Psoas muscle (tissue), 8 donors: ENCODE measurements around the gene USP4. TPM values are rescaled to one million over a fixed set of nuclear protein-coding genes. Genes with fewer than 3 reads are reported as not detected.

Source experiments
- ATAC-seq, 4 donors: fragments of 200-7000 bp; cut with Tn5 transposase; one replicate each; pipeline ENCODE4 v1.9.1; 2020; ENCODE audit warnings: moderate library complexity in 3 of 4, mild to moderate bottlenecking in 2 of 4
- DNase-seq, 2 donors: peaks; one replicate each; pipeline ENCODE4 v3.0.0-alpha.2; 2020
- H3K27ac ChIP-seq: fragments of 200-600 bp; one replicate; pipeline ENCODE4 v1.8.0; 2022
- H3K27me3 ChIP-seq, 3 donors: fragments of 200-600 bp in 1 of 3; one replicate each; pipeline versions ENCODE4 v1.6.1 to v1.8.0; 2013 to 2022; ENCODE audit warnings: low read length in 2 of 3, mild to moderate bottlenecking in 2 of 3, moderate library complexity in 1 of 3; ENCODE audit not compliant: insufficient read depth in 3 of 3
- H3K36me3 ChIP-seq, 2 donors: fragments of 200-600 bp in 1 of 2; one replicate each; pipeline versions ENCODE4 v1.6.1 to v1.8.0; 2013 to 2022; ENCODE audit warnings: low read depth in 1 of 2, mild to moderate bottlenecking in 1 of 2, moderate library complexity in 1 of 2; ENCODE audit not compliant: insufficient read depth in 1 of 2
- H3K4me1 ChIP-seq: fragments of 200-600 bp; one replicate; pipeline ENCODE4 v1.8.0; 2022
- H3K4me3 ChIP-seq: fragments of 200-600 bp; one replicate; pipeline ENCODE4 v1.8.0; 2022; ENCODE audit warnings: mild to moderate bottlenecking
- H3K9me3 ChIP-seq: fragments of 200-600 bp; one replicate; pipeline ENCODE4 v1.8.0; 2022
- WGBS, 3 donors: extraction: QIAGEN DNeasy Blood & Tissue Kit; methylation state at CpG; one replicate each; pipeline versions ENCODE4 v1.1.6 to v1.1.7; 2013; 5-methylcytosine and 5-hydroxymethylcytosine counted together
- intact Hi-C, 2 donors: fragments of 100-400 bp; cut with DNase I; formaldehyde crosslinking; loops; one replicate each; pipeline versions ENCODE4 v1.11.0 to v1.14.2; 2022
- polyA plus RNA-seq, 3 donors: library from polyadenylated mRNA; stranded (reverse); fragments of 200-250 nt; gene quantifications; one replicate each; pipeline ENCODE4 v1.2.3, GENCODE V29; 2013
- total RNA-seq, 4 donors: library from RNA; stranded (reverse); fragmentation: NEBNext Ultra II Directional in 2 of 4; extraction: Animal tissue kit (Norgen Biotek cat#: 25700) in 2 of 4; gene quantifications; one replicate each; pipeline versions ENCODE4 v1.2.1 to v1.2.4, GENCODE V29; 2021 to 2023
- TF ChIP-seq, protein P1 (sequence below): fragments of 200-600 bp; IDR thresholded peaks from one replicate; pipeline ENCODE4 v1.8.0; 2022; ENCODE audit warnings: antibody characterized with exemption
- donor health status: healthy with polysubstance abuse.
- donor health status: DM: no; HTN: no; CAD: no; lungs with moderate emphysema.
- donor health status: Bipolar disorder and iron deficiency.
- donor health status: healthy.
- donor health status: DM: yes; HTN: yes; CAD: no.
- donor health status: DM: no; HTN: no; CAD: no.
- donor health status: DM: no; HTN: no; CAD: no.
- donor health status: DM: yes; HTN: yes; CAD: no.

USP4 gene
- total and polyA plus RNA-seq, 7 donors = 16.3 to 35.2 (median 26.7) TPM

DNA sequence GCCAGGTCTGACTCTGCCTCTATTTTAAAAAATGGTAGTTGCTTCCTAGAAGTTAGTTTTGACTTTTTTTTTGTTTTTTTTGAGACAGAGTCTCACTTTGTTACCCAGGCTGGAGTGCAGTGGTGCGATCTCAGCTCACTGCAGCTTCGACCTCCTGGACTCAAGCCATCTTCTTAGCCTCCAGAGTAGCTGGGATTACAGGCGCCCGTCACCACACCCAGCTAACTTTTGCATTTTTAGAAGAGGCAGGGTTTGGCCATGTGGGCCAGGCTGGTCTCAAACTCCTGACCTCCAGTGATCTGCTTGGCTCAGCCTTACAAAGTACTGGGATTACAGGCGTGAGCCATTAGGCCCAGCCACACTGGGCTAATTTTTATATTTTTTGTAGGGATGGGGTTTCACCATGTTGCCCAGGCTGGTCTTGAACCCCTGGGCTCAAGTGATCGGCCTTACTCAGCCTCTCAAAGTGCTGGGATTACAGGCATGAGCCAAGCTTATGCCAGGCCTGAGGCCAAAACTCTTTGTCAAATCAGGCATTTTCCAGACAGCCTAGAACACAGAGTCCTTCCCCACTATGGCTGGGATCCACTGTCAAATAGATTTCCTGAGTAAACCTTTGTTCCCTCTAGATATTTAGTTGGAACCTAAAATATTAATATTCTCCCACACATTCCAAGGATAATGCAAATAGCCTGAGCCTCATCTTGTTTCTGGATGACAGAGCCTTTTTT is 76.5 kb downstream of the USP4 start:
- peaks cover 6% of the 10 kb centered on the region for H3K4me1 ChIP-seq
- no peak for ATAC-seq
- intact Hi-C loops = no loop called here
- TF ChIP-seq, protein P1, sequence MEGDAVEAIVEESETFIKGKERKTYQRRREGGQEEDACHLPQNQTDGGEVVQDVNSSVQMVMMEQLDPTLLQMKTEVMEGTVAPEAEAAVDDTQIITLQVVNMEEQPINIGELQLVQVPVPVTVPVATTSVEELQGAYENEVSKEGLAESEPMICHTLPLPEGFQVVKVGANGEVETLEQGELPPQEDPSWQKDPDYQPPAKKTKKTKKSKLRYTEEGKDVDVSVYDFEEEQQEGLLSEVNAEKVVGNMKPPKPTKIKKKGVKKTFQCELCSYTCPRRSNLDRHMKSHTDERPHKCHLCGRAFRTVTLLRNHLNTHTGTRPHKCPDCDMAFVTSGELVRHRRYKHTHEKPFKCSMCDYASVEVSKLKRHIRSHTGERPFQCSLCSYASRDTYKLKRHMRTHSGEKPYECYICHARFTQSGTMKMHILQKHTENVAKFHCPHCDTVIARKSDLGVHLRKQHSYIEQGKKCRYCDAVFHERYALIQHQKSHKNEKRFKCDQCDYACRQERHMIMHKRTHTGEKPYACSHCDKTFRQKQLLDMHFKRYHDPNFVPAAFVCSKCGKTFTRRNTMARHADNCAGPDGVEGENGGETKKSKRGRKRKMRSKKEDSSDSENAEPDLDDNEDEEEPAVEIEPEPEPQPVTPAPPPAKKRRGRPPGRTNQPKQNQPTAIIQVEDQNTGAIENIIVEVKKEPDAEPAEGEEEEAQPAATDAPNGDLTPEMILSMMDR = no peak
- no peak overlapping the region for H3K27ac ChIP-seq
- H3K36me3 ChIP-seq = no peaks in the 10 kb centered on the region
- H3K4me3 ChIP-seq = no peak overlapping the region
- H3K27me3 ChIP-seq = no peaks in the 10 kb centered on the region
- H3K9me3 ChIP-seq = no peaks in the 10 kb centered on the region
- no peak for DNase-seq
- 76 to 83% (median 80%) methylated on average over 6 of the region's 6 CpGs for WGBS, 3 donors

DNA sequence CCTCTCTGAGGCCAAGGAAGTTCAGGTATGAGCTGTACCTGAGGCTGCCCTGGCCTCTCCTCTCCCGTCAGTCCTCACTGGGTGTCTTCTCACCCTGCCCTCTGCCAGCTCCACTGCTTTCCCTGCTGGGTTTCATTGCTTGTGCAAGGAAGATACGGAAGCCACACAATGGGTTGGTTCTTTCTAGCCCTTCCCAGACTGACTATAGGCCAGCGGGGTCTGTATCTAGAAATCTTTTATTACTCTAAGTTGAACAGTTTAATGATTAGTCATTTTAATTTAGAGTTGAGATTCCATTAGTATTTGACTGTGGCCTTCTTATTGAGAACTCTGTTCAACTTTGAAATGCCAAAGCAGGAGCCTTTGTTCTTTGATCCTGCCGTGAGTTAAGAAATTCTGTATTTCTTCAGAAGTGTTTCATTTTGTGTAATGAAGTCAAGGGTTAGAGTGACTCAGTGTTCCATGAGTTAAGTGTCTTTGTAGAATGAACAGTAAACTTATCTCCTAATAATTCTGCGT is 79.0 kb downstream of the USP4 start:
- Histone ChIP-seq H3K4me3 (no peak overlapping the region), H3K9me3 (no peaks in the 10 kb centered on the region), H3K36me3 (no peaks in the 10 kb centered on the region), H3K27ac (no peak overlapping the region), H3K27me3 (no peaks in the 10 kb centered on the region), H3K4me1 (no peaks in the 10 kb centered on the region)
- intact Hi-C loops = no loop called here
- no peak for DNase-seq
- 89 to 96% (median 92%) methylated on average over 5 of the region's 5 CpGs for WGBS, 3 donors
- ATAC-seq = no peak
- TF ChIP-seq, protein P1 = no peak

DNA sequence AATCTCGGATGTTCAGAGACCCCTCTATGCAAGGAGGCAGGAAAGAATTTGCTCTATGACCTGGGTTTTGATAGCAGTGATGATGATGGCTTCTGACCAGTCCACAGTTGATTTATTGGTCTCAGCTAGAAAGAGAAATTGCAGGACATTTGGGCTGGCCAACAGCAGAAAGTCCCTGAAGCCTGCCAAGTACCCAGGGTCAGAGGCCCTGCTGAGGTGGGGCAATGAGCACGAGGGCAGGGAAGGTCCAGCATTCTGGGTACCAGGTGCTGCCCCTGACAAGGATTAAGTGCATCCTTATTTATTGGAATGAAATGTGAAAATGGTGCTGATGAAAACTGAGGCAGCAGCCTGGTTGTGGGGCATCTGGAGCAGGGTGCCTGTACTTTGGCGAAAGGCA is 82.7 kb downstream of the USP4 start:
- TF ChIP-seq, protein P1 = no peak
- no peak for DNase-seq
- H3K4me1 ChIP-seq = no peaks in the 10 kb centered on the region
- H3K27me3 ChIP-seq = no peaks in the 10 kb centered on the region
- H3K9me3 ChIP-seq = no peaks in the 10 kb centered on the region
- H3K36me3 ChIP-seq = peaks cover 0 to 7% of the 10 kb centered on the region in 2 donors
- WGBS, 3 donors = 56 to 63% (median 59%) methylated on average over 3 of the region's 3 CpGs
- no peak overlapping the region for H3K4me3 ChIP-seq
- intact Hi-C loops = no loop called here
- ATAC-seq = no peak
- no peak overlapping the region for H3K27ac ChIP-seq

DNA sequence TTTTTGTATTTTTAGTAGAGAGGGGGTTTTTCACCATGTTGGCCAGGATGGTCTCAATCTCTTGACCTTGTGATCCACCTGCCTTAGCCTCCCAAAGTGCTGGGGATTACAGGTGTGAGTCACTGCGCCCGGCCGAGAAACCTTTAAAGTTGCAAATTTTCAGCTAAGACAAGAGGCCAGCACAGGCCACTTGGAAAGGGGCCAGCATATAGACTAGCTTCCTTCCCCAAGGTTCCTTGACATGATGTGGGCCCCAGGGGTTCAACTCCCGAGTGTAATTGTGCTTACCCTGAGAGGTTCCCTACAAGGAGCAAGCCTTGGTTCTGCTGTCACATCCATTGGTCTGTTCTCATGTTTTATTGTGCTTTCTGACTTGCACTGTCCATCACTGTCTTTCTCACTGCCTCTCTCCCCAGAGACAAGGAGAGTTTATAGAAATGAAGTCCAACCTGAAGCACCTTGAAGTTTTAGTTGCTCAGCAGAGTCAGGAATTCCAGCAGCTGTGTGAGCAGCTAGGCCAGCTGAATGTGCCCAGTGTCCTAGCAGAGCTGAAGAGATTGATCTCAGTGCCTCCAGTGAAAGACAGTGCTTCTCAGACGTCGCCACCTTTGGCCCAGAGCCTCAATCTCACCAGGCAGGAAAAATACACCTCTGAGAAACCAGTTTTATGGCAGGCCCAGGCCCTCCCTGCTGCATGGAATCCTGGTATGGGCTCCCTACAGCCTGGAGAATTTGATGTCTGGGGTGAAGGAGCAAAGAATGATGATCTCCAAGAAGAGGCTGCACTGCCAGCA is 83.9 kb downstream of the USP4 start:
- Histone ChIP-seq H3K36me3 (peaks cover 0 to 7% of the 10 kb centered on the region in 2 donors), H3K27ac (no peak overlapping the region), H3K4me3 (no peak overlapping the region), H3K27me3 (no peaks in the 10 kb centered on the region), H3K9me3 (no peaks in the 10 kb centered on the region), H3K4me1 (no peaks in the 10 kb centered on the region)
- ATAC-seq (no peak), DNase-seq (no peak)
- intact Hi-C loops = no loop called here
- WGBS, 3 donors = 78 to 86% (median 83%) methylated on average over 6 of the region's 6 CpGs
- TF ChIP-seq, protein P1 = no peak
